GM18909 (cell line): ENCODE measurements around the gene FANCM.
A peak's percentile ranks its signal among the peaks of the same experiment; 100 is the strongest.

Source experiments
- ATAC-seq: cut with Tn5 transposase; IDR thresholded peaks from one replicate; pipeline ENCODE4 v1.9.1; 2021; ENCODE audit warnings: mild to moderate bottlenecking; ENCODE audit not compliant: unreplicated experiment, poor library complexity

Gene FANCM, protein sequence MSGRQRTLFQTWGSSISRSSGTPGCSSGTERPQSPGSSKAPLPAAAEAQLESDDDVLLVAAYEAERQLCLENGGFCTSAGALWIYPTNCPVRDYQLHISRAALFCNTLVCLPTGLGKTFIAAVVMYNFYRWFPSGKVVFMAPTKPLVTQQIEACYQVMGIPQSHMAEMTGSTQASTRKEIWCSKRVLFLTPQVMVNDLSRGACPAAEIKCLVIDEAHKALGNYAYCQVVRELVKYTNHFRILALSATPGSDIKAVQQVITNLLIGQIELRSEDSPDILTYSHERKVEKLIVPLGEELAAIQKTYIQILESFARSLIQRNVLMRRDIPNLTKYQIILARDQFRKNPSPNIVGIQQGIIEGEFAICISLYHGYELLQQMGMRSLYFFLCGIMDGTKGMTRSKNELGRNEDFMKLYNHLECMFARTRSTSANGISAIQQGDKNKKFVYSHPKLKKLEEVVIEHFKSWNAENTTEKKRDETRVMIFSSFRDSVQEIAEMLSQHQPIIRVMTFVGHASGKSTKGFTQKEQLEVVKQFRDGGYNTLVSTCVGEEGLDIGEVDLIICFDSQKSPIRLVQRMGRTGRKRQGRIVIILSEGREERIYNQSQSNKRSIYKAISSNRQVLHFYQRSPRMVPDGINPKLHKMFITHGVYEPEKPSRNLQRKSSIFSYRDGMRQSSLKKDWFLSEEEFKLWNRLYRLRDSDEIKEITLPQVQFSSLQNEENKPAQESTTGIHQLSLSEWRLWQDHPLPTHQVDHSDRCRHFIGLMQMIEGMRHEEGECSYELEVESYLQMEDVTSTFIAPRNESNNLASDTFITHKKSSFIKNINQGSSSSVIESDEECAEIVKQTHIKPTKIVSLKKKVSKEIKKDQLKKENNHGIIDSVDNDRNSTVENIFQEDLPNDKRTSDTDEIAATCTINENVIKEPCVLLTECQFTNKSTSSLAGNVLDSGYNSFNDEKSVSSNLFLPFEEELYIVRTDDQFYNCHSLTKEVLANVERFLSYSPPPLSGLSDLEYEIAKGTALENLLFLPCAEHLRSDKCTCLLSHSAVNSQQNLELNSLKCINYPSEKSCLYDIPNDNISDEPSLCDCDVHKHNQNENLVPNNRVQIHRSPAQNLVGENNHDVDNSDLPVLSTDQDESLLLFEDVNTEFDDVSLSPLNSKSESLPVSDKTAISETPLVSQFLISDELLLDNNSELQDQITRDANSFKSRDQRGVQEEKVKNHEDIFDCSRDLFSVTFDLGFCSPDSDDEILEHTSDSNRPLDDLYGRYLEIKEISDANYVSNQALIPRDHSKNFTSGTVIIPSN (N-terminal part only)

GRCh38 chr14:45135659-45136395 lies at the start of gene FANCM:
Gene FANCM (plus strand): TSS chr14:45135930. CDS start chr14:45136032, 102 bp downstream.
- peak; percentile 40 for ATAC-seq

- peak; percentile 80 for ATAC-seq
Measured at GRCh38 chr14:45089813-45090212, 45.9 kb upstream of the FANCM start.

GRCh38 chr14:45091710-45092109 lies 44.0 kb upstream of the FANCM start:
- ATAC-seq = no peak

DNA sequence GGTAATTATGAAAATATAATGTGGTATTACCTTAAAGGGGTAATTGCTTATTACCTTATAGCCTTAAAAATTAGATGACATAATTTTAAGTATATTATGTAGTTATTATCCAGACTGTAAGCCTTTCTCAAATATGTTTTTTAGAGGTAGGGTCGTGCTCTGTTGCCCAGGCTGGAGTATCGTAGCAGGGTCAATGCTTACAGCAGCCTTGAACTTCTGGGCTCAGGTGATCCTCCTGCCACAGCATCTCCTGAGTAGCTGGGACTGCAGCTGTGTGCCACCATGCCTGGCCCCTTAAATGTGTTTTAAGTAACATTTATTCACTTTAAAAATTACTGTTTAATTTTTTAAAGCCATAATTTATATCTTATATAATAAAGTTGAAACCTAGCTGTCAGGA lies 41.5 kb upstream of the FANCM start:
- ATAC-seq = no peak

DNA sequence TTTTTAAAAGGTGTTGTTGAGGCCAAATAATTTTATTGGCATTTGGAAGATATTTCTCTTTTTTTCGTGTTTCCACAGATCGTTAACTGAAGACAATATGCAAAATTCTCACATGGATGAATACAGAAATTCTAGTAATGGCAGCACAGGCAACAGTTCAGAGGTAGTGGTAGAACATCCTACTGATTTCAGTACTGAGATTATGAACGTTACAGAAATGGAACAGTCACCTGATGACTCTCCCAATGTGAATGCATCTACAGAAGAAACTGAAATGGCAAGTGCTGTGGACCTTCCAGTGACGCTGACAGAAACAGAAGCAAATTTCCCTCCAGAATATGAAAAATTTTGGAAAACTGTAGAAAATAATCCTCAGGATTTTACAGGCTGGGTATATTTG lies 40.6 kb upstream of the FANCM start:
- no peak for ATAC-seq

DNA sequence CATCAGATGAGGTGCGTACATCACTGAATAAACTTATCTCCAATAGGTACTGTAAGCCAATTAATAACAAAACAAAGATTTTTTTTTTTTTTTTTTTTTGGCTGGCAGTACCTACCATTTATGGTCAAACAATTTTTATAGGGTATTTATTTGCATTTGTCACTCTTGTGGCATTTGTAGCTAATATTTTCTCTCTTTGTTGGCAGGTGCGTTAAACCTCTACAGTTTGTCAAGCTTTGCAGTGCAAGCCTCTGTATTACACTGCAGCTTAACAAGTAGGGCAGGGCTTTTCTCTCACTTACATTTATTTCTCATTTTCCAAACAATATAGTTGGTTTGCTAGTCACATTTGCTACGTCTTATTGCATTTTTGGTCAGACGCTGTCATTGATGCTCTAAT lies 39.5 kb upstream of the FANCM start:
- no peak for ATAC-seq

DNA sequence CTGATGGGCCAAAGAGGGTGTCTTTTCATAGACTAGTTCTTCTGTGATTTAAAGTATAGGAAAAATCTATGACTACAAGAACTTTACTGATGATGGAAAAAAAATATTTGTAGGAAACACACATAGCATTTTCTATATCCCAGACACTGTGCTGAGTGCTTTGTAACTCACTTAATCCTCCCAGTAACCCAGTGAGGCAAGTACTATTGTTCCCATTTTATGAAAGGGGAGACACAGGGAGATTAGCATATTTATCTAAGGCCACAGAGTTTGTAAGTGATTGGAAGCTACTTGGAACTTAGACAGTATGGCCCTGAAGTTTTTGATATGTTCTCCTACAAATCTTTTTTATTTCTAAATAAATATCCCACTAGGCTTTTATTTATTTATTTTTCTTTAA lies 31.9 kb upstream of the FANCM start:
- ATAC-seq = no peak

GRCh38 chr14:45104561-45104960 lies 31.2 kb upstream of the FANCM start:
- no peak for ATAC-seq

DNA sequence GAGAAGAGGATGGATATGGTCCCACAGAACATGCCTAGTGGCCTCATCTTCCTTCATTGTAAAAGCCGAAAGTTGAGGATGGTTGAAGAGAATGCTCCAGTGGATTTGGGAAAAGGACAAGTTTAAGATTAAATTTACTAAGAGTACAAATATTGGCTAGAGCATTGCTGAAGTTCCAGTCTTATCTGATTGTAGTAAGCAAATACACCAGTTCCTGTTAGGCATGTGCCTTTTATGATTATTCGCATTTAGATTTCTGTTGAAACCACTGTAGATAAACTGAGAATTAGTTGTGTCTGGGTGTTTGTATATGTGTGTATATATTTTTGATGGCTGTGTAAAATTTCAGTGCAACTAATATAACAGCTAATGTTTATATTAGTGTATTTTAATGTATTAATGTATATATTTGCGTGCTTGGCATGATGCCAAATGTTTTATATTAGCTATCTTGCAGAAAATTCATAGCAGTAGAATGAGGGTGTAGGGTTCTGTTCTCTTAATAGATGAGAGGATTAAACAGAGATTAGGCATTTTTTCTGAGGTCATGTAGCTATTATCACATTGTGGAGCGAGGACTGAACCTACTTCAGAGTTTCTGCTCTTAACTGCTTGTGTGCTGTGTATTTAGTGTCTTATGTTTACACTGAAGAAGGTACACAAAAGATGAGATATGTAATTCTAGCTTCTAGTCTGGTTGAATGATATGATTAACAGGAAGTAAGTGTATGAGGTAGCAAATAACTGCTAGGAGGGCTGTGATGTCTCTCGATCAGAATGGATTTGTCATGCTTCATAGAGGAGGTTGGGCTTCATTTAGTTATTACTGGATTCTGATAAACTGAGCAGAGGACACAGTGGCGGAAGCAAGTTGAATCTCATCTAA lies 22.6 kb upstream of the FANCM start:
- ATAC-seq = no peak

DNA sequence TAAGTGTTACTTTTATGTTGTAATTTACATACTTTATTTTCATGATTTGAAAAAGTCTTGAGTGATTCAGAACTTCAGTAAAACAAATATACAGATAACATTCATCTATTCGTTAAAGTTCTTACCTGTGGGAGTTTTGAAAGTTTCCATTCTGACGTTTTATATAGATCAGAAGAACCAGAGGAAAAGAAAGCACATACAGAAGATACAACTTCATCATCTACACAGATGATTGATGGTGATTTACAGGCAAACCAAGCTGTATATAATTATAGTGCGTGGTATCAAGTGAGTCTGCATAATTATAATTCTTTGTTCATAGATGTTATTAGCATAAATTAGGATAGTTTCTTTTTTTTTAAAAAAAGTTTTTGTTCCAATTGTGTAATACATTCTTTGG lies 21.4 kb upstream of the FANCM start:
- no peak for ATAC-seq

DNA sequence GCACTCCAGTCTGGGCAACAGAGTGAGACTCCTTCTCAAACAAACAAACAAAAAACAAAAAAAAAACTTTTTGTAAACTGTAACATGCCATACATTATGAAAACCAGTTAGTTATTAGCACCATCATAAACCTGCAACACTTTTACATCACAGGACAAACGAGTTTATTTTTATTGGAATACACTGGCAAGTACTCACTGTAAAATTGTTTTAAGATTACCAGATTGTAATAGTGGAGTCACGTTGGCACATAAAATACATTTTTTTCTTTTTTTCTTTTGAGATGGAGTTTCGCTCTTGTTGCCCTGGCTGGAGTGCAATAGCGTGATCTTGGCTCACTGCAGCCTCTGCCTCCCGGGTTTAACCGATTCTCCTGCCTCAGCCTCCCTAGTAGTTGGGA lies 17.1 kb upstream of the FANCM start:
- no peak for ATAC-seq

GRCh38 chr14:45120096-45120495 lies 15.6 kb upstream of the FANCM start:
- no peak for ATAC-seq

GRCh38 chr14:45123271-45123670 lies 12.5 kb upstream of the FANCM start:
- ATAC-seq = no peak

DNA sequence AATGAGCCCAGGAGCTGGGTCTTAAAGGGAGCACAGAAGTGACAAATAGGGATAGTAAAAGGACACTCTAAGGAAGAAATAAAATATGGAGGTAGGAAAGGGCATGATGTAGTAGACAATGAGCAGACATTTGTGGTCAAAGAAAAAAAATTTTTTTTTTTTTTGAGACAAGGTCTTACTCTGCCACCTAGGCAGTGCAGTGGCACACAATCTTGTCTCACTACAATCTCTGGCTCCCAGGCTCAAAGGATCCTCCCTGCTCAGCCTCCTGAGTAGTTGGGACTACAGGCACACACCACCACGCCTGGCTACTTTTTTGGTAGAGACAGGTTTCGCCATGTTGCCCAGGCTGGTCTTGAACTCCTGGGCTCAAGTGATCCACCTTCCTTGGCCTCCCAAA lies 10.0 kb upstream of the FANCM start:
- no peak for ATAC-seq

DNA sequence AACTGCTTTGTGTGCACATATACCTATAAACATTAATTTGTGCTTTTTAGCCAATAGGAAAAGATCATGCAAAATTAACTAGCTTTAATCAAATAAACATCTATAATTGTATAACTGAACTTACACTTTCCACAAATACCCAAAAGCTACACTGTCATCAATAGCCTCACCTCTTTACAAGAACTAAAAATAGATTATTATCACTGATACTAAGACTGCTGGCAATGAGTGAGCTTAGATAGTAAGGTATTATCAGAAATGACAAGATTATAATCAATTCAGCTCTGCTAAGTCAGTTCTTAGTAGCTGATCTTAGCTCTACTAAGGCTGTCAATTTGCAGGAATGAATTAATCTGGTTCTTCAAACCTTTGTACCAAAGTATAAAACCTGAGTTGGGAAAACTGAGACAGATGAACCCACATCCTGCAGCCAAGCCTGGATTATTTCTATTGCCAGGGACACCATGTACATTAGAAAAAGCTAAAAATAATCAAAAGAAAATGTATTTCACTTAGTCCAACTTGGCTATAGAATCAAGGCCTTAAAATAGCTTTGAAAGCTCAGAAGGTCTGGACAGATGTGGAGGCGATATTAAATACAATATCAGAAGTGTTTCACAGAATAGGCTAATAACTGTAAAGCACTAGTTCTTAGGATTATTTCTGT lies 6.6 kb upstream of the FANCM start:
- no peak for ATAC-seq

GRCh38 chr14:45133683-45134050 lies 2.1 kb upstream of the FANCM start:
- no peak for ATAC-seq

- peak; percentile 91 for ATAC-seq
Measured at GRCh38 chr14:45134051-45134958, 1.4 kb upstream of the FANCM start, which contains the start of gene FKBP3. Gene FKBP3 (minus strand): TSS chr14:45134481. CDS start chr14:45134456, 25 bp downstream.
